Measurements from ENCODE around the gene UBE2S.

The UBE2S gene

DNA sequence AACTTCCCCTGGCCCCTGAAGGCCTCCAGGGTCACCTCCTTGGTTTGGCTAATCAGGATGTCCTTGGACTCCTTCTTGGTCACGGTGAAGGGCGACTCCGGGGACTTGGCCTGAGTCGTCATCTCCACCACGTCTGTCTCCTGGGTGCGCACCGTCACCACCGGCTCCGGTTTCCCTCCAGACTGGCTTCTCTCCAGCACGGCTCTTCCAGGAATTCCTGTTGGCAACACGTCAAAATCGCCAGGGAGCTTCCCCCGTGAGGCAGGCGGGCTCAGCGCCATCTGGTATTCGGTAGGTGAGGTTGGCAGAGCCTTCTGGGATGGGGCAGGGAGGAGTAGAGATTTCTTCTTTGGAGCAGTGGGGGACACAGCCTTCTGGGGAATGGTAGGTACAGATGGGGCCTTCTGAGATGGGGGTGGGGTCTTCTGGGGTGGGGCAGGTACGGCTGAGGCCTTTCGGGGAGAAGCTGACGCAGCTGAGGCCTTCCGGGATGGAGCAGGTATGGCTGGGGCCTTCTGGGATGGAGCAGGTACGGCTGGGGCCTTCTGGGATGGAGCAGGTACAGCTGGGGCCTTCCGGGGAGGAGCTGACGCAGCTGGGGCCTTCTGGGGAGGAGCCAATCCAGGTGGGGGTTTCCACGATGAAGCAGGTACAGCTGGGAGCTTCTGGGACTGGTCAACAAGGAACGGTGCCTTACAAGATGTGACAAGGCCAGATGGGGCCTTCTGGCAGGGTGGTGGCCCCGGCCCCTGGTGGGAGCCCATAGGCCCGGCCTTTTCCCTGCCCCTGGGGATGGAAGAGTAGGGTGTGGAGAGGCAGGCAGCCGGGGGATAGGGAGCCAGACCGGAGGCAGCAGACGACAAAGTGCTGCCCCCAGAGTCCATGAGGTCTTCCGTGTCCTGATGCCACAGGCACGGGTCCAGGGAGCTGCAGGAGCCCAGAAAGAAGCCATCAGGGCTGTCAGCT, 48.4 kb downstream of the UBE2S start:
- DNase-seq, result peak; percentile 93

GRCh38 chr19:55358493-55358892, 49.1 kb downstream of the UBE2S start:
- no peak for DNase-seq

DNA sequence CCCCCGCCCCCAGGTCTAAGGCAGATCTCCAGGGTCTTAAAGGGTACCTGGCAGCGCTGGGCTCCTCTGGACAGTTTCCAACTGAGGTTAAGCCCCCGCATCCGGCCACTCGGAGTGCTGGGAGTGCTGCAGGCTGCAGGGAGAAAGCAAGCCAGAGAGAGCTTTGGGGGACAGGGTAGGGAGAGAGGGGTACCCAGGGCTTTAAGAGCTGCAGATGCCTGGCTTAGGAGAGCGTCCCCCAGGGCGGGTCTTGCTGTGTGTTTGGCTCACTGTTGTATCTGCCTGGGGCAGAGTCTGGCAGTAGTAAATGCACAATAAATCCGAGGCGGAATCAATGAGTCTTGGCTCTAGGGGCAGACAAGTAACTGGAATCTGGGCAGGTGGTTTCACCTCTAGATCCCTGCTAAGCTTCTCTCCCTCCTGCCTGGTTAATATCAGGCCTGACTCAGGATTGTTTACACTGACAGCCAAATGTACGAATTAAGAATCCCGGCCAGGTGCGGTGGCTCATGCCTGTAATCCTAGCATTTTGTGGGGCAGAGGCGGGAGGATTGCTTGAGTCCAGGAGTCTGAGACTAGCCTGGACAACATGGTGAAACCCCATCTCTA, 52.3 kb downstream of the UBE2S start:
- peak; percentile 78 for DNase-seq

DNA sequence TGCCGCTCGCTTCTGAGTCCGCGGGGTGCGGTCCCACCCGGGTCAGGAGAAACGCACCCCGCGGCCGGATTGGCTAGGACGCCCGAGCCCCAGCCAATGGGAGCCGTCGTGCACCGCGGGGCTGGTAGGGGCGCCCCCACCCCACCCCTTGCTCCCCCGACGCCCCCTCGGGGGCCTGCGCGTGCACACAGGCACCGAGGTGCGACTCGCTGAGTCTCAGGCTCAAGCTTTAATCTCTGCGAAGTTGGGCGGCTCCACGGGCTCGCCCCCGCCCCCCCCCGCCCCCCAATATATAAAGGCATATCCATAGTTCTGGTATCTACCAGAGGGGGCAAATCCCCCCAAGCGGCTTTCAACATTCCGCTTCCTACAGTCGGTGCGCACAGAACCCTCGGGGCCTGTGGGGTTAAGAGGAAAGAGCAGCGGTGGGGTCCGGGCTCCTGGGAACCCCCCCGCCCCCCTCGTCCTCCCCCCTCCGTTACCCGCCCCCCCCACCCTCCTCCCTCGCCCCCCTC, 52.8 kb downstream of the UBE2S start, which contains the start of gene COX6B2:
Gene COX6B2 (minus strand): TSS at position 22 of the 515 bp plus-strand sequence. CDS start 198 bp downstream, outside the sequence.
- DNase-seq, result peak; percentile 44

DNA sequence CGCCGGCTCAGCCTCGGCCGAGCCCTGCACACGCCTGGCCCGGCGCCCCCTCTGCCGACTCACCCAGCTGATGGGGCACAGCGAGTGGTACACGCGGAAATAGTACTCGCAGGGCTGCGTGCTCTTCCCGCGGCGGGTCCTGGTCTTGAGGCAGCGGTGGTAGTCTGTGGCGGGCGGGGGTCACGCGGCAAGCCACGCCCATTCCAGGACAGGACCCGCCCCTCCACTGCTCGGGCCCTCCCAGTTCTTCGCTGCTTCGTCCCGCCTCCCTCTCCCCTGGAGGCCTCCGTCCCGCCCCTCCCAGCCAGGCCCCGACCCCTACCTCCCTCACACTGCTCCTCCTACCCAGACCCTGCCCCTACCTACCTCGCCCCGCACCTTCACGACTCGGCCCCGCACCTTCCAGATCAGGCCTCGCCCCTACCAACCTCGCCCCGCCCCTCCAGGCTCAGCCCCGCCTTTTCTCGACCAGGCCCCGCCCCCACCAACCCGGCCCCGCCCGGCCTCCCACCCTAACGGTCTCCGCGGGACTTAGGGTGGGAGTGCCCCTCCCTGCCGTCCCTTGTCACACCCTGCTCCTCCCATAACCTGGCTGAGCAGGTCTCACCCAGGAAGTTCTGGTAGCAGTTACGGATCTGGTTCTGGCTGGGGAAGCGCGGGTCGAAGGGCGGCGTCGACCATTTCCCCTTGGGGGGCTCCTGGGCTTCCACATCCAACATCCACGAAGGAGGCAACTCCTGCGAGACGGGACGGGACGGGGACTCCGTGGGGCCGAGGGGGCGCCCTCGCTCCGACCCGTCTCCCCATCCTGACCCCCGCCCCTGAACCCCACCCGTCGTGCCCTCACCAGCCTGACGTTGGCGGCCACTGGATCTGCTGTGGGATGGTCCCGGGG, 53.5 kb downstream of the UBE2S start:
- peak; percentile 68 for DNase-seq

DNA sequence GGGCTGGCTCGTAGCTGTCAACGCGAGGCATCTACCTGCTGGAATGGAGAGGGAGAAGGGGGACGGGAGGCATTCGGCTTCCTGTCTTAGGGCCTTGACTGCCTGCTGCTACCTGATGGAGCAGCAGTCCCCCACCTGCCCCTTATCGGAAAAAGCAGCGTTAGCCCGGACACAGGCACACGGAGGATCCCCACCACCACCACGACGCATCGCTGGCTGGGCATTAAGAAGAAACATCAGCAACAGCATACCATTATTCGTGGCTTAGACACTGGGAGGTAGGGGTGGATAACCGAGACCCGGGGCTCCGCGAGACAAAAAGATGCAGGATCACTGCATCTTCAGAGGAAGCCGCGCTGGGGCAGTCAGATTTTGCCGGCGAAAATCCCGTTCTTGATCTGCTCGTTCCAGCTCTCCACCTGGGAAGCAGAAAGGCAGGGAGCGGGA, 54.2 kb downstream of the UBE2S start:
- peak; percentile 39 for DNase-seq

- DNase-seq, result no peak
These were observed 54.9 kb downstream of the UBE2S start for GRCh38 chr19:55352549-55353145.

- DNase-seq, result no peak
These were observed 55.5 kb downstream of the UBE2S start for GRCh38 chr19:55352040-55352439.

DNA sequence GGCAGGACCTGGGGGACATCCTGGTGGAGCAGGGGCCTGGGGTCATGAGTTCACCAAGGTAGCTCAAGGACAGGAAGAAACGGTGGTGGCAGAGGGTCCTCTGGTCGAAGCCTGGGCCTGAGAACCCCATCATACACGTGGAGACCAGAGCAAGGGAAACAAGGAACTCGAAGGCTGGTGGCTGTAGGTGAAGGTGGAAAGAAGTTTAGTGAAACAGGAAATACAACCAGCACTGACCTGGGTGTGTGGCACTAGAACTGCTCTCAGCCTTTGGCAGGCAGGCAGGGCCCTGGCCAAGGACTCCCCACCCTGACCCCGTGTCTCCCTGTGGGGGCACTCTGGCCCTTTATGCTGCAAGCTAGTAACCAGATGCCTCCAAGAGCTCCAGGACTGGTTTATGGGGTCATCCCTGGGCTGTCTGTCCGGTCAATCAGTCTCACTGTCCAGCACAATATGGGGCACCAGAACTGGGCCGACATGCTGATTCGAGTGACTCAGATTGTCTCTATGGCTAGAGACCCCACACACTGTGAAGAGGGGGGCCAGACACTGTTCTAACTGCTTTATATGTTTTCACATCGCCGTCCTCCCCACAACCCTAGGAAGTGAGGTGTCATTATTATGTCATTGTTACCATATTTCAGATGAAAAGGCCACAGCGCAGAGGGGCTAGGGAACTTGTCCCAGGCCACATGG, 56.8 kb downstream of the UBE2S start:
- DNase-seq, result no peak

All from NCI-H69 (cell line).